Right renal pelvis (tissue), 4 donors: ENCODE results near the gene ITGA3. TPM values are rescaled to one million over a fixed set of nuclear protein-coding genes. Genes with fewer than 3 reads are reported as not detected.

Source experiments
- DNase-seq, 4 donors: peaks; one replicate each; pipeline ENCODE4 v3.0.0-alpha.2; 2013; ENCODE audit warnings: low read depth in 4 of 4, low spot score in 3 of 4, missing footprints in 1 of 4
- polyA plus RNA-seq, 4 donors: library from polyadenylated mRNA; unstranded; fragments of 120-200 nt; gene quantifications; one replicate each; pipeline ENCODE4 v1.2.1, GENCODE V29; 2013; ENCODE audit not compliant: insufficient read length in 4 of 4

ITGA3 gene
- 100 to 1,000 TPM in 2 of 4 donors, 10 to 100 TPM in 2; 97.9 to 123 (median 102) TPM for polyA plus RNA-seq

- peak in 1 of 4 donors; percentile 54 for DNase-seq
Observed at GRCh38 chr17:50055426-50056216, at the start of gene ITGA3. Gene ITGA3 (plus strand): TSS chr17:50056110. CDS start chr17:50056440, 330 bp downstream.

DNA sequence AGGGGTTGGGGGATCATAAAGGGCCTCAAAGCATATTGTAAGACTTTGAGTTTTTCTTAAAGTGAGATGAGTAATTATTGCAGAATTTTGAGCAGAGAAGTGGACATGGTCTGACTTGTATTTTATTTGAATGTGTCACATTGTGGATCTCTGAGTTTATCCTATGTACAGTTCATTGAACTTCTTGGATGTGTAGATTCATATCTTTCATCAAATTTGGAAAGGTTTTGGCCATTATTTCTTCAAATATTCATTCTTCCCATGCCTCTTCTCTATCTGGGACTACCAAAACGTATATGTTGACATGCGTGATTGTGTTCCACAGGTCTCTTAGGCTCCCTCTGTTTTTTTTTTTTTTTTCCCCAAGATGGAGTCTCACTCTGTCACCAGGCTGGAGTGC is 46.6 kb upstream of the ITGA3 start:
- no peak for DNase-seq

DNA sequence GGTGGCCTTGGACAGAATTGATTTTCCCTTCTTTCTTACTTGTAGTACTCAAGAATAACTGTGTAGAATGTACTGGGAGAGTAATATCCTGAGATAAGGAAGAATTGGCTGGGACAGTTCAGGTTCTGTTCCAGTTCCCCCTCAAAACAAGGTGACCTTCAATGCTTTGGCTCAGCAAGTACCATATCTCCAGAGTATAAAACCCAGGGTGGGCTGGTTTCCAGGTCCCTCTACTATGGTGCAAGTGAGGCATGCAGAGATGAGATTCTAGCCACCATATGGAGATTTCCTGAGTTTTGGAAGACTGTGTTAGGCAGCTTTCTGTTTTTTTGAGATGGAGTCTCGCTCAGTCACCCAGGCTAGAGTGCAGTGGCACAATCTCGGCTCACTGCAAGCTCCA is 42.8 kb upstream of the ITGA3 start:
- no peak for DNase-seq

DNA sequence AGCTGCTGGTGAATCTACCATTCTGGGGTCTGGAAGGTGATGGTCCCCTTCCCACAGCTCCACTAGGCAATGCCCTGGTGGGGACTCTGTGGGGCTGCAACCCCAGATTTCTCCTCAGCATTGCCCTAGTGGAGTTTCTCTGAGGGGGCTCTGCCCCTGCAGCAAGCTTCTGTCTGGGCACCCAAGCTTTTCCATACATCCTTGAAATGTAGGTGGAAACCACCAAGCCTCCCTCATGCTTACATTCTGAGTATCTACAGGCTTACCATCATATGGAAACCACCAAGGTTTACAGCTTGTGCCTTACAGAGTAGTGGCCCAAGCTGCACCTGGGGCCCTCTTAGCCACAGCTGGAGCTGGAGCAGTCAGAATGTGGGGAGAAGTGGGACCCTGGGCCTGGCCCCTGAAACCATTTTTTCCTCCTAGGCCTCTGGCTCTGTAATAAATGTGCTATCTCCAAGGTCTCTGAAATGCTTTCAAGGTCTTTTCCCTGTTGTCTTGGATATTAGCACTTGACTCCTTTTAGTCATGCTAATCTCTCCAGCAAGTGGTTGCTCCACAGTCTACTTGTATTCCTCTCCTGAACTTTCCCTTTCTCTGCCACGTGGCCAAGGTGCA is 41.3 kb upstream of the ITGA3 start:
- DNase-seq = no peak

DNA sequence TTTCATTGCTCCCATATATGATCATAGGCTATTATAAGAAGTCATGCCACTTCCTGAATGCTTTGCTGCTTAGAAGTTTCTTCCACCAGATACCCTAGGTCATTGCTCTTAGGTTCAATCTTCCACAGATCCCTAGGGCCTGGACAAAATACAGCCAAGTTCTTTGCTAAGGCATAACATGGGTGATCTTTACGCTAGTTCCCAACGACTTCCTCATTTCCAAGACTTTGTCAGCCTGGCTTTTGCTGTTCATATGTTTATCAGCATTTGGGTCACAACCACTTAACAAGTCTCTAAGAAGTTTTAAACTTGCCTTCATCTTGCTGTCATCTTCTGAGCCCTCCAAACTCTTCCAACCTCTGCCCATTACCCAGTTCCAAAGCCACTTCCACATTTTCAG is 40.8 kb upstream of the ITGA3 start:
- DNase-seq = no peak

DNA sequence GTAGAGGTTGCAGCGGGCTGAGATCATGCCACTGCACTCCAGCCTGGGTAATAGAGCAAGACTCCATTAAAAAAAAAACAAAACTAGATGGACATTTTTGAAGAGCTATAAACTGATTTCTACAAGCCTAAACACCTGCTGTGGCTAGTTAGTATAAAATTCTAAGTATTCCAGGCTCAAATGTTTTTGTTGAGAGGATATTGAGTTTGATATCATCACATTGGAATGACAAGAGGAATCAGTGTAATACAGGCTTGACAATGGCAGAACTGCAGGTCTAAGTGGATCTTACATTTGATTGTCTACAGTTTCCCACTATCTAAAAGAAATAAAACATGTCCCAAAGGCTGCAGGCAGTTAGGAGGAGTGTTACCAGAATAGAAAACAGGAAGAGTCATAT is 37.0 kb upstream of the ITGA3 start:
- no peak for DNase-seq

- DNase-seq = no peak
Observed at GRCh38 chr17:50020841-50021599, 34.9 kb upstream of the ITGA3 start.

GRCh38 chr17:50021681-50022370 is 34.1 kb upstream of the ITGA3 start:
- no peak for DNase-seq

DNA sequence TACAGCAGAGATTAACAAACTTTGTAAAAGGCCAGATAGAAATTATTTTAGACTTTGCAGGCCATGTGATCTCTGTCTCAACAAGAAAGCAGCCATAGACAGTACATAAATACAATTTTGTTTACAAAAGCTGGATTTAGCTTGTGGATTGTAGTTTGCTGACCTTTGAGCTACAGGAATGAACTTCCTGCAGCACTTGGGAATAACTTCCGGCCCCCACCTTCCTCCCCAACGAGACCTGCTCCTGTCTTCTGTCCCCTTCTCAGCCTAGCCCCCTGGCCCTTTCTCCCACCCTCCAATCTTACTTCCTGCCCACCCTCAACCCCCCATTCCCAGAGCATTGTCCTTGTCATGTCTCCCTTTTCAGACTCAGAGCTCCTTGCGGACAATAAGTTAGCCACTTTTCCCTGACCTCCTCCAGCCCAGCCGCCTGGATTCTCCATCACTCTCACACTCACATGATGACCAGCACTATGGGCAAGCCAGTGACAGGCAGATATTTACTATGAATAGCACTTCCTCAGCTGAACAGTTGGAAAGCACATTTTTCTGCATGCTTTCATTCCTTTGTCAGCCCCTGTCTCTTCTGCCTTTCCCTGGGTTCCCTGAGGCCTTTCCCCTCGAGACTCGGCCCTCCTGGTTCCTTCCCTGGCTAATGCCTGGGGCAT is 33.3 kb upstream of the ITGA3 start:
- DNase-seq = no peak

DNA sequence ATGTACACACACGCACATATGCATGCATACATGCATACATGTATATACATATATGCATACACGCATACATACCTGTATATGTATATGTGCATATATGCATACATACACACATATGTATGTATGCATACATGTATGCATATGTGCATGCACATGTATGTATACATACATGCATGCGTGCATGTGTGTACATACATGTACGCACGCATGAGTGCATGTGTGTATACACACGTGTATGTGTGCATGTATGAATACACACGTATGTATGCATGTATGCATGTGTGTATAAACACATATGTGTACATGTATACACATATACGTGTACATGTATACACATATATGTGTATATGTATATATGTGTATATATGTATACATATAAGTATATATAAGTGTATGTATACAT is 32.4 kb upstream of the ITGA3 start:
- DNase-seq = no peak

DNA sequence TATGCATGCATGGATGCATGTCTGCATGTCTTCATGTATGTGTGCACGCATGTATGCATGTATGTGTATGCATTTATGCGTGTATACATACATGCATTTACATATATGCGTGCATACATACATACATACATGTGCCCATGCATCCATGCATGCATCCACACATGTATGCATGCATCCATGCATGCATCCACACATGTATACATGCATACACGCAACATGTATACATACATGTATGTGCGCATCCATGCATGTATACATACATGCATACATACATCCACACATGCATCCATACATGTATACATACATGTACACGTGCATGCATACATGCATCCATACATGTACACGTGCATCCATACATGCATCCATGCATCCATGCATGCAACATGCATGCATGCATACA is 31.1 kb upstream of the ITGA3 start:
- DNase-seq = no peak

GRCh38 chr17:50026046-50026675 is 29.7 kb upstream of the ITGA3 start:
- no peak for DNase-seq

GRCh38 chr17:50026837-50027171 is 29.1 kb upstream of the ITGA3 start:
- peak in 2 of 4 donors; percentile 72 to 75 for DNase-seq

DNA sequence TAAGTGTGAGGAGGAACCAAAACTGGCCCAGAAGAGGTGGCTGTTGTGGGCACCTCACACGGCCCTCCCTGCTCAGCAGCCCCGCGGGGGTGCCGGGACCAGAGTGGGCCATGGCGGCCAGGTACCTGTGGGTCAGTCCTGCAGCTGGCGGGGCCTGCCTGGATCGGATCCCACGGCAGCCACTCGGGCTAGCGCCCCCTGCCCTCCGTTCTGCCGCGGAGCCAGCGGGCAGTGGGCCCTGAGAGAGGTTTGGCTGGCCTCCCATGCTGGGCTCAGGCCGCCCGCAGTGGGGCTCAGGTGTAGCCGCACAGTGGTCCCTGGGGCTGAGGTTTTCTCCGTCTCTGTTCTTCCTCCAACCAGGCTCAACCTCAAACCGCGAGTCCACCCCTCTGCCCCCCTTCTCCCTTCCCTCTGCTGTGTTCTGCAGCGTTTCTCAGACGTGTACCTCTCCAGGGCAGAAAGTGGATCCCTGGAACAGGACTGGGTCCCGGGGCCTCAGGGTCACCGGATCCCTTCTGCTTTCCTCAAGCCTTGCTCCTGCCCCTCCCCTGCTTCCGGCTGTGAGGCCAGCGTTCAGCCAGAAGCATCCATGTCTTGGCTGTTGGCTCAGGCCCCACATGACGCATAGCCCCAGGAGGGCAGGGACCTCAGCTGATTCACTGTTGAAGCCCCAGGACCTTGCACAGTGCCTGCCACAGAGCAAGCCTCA is 28.6 kb upstream of the ITGA3 start:
- no peak for DNase-seq

- no peak for DNase-seq
Observed at GRCh38 chr17:50027881-50028735, 27.8 kb upstream of the ITGA3 start.

DNA sequence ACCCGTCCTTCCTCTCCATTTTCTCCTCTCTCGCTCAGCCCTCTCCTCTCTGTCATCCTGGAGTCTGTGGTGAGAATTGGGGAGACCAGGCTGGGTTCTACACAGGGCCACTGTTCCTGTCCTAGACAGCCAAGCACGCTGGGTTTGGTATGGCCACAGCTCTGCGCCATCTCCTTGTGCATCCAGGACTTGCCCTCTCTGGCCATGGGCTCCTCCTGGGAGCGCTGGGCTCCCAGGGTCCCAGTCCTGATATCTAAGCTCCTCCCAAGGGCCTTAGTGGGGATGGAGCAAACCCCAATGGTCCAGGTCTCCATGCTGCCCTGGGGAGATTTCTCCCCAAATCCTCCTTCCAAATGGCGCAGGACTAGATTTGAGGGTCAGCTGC is 27.2 kb upstream of the ITGA3 start:
- DNase-seq = no peak

GRCh38 chr17:50029185-50029584 is 26.7 kb upstream of the ITGA3 start:
- DNase-seq = no peak

GRCh38 chr17:50033316-50033715 is 22.6 kb upstream of the ITGA3 start:
- DNase-seq = no peak
